ENCODE results near the gene ANAPC15.

Gene ANAPC15

DNA sequence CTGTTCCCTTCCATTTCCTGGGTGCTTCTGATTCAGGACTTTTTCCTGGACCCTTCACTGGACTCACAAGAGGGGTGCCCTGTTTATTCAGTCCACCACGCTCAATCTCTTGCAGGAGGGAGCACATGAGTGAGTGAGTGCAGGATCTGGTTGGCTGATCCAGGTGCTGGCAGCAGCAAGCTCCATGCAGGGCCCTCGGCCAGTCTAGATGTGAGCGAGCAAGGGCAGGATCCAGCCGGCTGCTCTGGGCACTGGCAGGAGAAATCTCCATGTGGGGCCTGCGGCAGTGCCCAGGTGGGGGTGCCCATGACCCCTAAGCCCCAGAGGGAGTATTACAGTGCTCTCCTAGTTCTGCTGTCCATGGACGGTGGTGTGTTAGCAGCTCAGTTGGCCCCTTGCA lies 11.6 kb upstream of the ANAPC15 start:
- no peak for DNase-seq

DNA sequence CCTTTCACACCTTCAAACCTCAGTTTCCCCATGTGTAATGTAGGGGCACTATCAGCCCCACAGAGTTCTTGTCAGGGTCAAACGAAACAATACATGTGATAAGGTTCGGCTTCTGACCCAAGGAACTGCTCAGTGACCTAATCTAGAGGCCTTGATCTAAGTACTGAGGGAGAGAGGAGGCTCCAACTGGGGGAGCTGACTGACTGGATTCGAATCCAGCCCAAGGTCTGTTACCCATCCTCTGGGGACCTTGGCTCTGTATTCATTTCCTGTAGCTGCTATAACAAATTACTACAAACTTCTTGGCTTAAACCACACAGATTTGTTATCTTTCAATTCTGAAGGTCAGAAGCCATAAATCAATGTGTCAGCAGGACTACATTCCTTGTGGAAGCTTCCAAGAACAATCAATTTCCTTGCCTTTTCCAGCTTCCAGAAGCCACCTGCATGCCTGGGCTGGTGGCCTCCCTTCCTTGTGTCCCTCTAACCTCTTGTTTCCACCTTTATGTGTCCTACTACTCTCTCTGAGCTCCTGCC lies 10.7 kb upstream of the ANAPC15 start:
- no peak for DNase-seq

DNA sequence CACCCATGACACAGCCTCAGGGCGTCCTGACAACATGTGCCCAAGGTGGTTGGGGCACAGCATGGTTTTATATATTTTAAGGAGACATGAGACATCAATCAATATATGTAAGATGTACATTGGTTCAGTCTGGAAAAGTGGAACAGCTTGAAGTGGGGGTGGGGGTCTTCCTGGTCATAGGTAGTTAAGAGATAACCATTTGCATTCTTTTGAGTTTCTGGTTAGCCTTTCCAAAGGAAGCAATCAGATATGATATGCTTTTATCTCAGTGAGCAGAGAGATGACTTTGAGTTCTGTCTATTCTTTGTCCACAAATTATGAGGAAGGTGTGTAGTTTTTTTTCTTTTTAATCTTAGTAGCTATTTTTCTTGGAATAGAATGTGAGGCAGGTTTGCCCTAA lies 10.1 kb upstream of the ANAPC15 start:
- DNase-seq: no peak

DNA sequence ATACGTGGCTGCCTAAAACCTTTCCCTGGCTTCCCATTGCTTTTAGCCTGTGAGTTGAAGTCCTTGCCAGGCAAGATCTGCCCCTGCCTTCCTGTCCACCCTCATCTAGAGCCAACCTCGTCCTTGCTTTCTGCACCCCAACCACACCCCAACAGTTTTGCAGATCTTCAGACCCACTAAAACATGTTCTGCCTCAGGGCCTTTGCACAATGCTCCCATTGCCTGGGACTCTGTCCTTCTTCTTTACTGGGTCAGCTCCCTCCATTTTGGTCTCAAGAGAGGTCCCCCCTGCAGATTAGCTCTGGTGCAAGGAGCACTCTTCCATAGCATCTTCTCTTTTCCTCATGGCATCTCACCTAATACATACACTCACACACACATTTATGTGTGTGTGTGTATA lies 8.4 kb upstream of the ANAPC15 start:
- no peak for DNase-seq

DNA sequence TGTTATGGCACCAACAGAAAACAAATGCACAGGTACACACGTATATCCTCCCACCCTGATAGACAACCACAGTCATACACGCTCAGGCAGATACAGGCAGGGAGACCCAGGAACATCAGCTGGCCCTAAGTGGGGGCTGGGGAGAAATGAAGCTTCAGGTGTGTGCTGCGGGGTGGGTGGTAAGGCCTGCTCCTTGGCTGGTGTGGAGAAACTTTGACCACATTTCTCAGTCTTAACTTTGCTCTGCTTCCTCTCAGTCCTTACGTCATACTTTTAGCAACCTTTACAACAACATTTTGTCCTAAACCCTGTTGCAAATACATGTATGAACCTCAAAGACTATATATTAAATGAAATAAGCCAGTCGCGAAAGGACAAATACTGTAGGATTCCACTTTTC lies 6.7 kb upstream of the ANAPC15 start:
- DNase-seq: no peak

DNA sequence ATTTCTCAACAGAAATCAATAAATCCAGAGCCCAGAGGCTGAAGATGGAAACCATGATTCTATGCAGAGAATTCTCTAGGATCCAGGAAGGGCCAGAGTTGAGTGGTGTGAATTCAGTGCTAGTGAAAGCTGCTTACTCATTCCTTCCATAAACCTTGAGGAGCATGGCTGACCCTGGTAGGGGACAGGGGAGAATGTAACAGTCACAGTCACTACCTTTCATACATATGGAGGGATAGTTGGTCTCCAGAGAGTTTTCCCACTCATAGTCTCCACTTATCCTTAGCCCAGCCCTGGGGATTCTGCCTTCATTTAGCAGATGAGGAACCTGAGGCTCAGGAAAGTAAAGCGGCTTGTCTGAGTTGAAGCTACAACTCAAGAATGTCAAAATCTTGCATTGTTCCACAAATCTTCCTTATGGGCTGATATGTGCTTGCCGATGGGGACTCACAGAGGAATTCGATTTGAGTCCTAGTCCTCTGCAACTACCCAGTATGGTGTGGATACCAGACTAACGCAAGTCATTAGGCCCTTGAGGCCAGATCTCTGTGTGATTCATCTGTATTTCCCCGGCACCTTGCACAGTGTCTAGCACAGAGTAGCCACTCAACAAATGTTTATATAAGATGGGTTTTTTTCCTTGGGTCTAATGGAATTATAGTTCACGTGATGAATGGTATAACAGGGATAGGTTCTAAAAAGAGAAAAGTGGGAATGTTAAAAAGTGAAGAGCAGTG lies 3.7 kb upstream of the ANAPC15 start:
- DNase-seq: no peak

DNA sequence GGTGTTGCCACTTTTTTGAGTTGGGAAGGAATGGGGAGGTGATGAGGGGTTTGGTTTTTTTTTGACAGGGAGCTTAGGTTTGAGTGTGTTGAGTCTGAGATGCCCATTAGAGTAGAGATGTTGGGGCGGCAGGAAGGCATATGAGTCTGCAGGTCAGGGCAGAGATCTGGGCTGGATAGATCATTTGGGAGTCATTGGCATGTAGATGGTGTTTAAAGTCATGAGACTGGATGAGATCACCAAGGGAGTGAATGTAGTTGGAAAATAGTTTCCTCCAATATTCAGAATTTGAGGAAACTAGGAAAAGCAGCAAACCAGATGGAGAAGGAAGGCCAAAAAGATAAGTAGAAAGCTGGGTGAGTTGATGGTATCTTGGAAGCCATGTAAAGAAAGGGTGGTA lies 2.1 kb upstream of the ANAPC15 start:
- no peak for DNase-seq

DNA sequence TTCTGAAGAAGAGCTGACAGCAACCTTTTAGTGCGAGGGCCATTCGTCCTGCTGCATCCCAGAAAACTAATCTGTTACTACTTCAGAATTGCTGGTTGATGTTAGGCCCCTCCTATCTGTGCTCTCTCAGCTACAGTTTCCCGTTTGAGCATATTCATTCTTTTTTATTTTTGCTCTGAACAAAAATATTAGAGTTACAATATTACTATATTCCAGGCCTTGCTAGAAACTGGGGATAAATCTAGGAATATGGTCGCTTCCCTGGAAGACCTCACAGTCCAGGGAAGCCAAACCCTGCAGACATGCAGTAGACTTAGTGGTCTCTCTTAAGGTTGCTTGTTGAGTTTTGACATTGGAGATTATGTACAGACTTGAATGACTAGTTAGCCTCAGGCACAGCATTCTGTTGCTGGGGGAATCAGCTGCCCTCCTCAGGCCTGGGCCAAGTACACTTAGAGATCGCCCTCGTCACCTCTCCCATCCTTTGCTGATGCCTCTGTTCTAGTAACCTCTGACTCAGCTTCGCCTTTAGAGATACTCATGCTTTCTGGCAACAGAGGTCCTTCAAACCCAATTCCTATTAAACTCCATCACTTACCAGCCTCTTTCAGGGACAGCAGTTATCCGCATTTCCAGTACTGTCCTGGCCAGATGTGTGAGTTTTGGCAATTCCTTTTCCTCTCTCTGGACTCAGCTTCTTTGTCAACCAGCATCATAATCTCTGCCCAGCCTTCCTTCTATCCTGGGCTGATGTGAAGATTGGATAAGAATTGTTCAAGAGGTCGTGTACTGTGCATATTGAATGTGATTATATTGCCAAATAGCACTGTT lies 698 bp upstream of the ANAPC15 start:
- DNase-seq: no peak

DNA sequence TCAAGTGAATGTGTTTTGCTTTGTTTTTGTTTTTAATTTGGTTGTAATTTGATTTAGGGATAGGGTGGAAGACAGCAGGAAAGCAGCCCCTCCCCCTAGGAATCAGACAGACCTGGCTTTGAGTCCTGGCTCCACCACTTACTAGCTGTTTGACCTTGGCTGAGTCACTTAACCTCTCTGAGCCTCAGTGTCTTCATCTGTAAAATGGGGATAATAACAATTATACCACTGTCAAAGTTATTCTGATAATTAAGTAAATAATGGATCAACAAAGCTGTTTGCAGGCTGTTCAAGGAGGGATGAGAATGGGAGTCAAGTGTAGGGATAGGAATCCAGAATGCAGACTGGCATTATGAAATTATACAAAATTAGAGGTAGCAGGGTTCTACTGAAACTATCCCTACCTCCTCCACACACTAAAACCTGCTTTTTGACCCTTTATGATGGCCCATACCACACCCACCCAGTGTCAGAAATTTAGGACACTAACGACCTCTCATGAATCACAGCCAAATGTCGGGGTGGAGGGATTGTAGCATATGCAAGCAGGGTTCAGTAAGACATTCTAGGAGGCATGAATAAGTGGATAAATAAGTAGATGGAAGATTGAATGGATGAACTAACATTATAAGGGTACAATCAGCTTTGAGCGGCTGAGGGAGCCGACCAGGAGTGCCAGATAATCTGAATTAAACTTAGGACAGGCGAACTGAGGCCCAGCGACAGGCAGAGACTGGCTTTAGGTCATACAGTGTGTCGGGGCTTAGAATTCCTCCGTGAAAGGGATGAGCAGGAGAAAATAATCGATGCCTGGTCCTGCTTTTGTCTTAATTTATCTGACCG lies 974 bp downstream of the ANAPC15 start:
- no peak for DNase-seq

DNA sequence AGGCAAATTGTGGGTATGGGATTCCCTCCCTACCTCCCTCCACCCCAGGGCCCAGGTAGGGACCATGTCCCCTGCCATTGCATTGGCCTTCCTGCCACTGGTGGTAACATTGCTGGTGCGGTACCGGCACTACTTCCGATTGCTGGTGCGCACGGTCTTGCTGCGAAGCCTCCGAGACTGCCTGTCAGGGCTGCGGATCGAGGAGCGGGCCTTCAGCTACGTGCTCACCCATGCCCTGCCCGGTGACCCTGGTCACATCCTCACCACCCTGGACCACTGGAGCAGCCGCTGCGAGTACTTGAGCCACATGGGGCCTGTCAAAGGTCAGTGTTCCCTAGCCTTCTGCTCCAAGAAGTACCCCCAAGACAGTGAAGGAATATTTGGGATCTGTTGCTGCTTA lies 6.6 kb downstream of the ANAPC15 start, which contains the start of gene TOMT:
TSS of gene TOMT (plus strand) at position 37 of the 400 bp plus-strand sequence. CDS start at position 65, 28 bp downstream.
- DNase-seq: no peak

DNA sequence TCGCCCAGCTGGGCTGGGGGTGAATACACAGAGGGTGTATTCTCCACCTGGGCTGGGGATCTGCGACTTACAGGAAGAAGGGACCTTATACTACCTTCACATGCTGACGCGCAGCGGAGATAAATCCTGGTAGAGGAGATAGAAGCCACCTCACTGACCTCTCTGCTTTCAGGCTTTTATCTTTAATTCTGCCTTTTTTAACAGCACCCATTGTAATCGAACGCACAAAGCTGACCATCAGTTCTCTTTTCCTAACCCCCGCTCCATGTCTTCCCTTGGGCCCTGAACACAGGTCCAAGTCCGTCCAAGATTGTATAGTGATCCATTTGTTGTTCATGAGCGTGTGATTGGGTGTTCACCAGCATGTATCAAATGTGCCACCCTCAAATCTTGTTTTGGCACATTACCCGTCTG lies 8.7 kb downstream of the ANAPC15 start:
- no peak for DNase-seq

DNA sequence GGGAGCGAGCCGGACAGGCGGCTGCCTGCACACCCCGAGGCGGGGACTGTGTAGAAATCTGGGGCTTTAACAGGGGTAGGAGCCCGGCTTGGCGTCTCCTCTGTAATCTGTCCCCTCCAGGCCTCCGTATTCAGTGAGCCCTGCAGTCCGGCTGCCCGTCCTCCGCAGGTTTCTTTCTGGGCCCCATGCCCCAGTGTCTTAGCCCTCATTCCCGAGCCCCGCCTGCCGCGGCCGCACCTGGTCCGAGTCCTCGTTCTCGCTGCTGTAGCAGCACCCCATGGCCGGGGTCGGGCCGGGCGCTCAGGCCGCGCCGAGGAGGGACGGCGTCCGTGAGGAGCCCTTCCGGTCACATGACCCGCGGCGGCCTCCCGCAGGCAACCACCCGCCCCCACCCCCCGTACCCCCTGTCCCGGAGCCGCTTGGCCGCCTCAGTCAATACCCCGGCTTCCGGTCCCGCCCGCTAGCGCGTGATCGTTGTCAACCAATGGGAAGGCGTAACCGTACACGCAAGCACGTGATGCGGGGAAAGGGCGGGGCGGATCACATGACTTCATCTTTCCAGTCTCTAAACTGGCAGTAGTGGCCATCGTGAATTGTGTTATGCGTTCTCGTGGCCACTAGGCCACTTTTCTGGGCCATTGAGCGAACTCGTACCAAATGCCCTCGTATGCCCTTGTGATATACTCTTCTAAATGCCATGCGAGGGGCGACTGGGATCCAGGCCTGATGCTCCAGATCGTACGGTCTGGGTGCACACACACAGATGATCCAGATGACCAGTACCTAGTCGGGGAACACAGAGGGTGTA lies 9.3 kb downstream of the ANAPC15 start, which contains the start of gene LAMTOR1:
TSS of gene LAMTOR1 (minus strand) at position 352 of the 808 bp plus-strand sequence. CDS start at position 279, 73 bp downstream.
- peak; percentile 96 for DNase-seq

DNA sequence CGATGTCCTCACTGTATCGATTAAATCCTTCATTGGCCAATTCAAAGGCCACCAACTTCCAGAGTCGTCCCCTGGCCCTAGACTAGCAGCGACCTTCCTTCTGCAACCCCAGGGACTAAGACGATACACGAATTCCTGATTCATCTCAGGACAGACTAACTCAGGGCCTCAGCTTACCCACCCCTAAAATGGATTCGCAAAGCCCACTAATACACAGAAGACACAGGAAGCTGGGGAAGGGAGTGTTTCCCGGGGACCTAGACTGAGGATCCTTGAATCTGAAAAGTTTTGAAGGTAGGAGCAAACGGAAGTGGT lies 9.9 kb downstream of the ANAPC15 start:
- DNase-seq: no peak

DNA sequence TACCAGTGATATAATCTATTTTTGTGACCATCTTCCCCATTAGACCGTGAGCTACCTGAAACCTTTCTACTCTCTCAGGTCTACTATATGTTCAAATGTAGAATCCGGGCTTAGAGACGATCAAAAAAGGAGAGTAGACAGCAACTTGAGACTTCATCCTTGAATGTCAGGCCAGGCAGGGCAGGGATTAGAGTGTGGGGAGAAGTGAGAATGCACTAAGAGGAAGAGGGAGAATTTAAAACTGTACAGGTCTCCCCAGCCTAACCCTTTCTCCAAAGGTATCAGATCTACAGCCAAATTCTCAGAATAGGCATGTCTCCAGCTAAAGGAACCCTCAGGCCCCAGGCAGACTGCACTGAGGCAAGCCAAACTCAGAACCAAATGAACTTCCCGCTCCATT lies 10.3 kb downstream of the ANAPC15 start:
- no peak for DNase-seq

DNA sequence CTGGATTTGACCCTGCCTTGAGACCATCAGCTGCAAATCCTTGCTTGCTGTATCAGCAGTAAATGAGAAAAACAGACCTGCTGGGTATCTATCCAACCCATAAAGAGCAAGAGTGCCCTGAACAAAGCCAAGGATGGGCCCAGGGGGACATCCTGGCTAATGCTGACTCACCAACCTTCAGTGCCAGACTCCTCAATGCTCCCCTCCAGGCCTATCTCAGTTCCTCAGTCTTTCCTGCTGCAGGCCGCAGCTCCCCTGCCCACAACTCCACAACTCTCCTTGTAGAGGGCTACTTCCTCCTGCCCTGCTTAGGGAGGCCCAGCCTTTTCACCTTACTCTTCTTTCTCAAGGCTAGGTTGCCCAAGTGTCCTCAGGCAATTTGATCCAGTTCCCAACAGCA lies 12.0 kb downstream of the ANAPC15 start:
- no peak for DNase-seq

DNA sequence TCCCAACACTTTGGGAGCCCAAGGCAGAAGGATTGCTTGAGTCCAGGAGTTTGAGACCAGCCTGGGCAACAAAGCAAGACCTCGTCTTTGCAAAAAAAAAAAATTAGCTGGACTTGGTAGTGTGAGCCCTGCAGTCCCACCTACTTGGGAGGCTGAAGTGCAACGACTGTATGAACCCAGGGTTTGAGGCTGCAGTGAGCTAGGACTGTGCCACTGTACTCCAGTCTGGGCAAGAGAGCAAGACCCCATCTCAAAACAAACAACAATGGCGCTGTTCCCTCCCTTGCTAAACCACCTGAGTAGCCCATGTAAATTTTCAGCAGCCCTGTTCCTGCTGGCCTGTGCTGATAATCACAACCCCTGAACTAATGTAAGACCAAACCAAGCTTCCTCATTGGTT lies 12.5 kb downstream of the ANAPC15 start:
- no peak for DNase-seq

DNA sequence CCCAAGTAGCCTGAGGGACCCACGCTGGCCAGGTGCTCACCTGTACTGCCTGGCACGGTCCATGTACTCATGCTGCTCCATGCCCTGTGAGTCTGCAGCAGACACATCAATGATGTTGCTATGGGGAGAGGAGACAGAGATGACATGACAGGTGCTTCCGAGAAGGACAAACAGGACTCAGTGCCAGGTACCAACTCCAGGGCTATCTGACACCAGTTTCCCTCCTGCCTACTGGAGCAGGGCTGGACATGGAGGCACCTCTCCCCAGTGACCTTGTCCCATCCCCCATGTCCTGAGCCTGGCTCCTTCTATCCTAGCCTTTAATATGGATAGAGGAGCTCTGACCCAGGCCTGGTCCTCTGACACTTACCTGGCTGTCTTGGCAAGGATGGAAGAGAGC lies 13.8 kb downstream of the ANAPC15 start:
- DNase-seq: no peak

DNA sequence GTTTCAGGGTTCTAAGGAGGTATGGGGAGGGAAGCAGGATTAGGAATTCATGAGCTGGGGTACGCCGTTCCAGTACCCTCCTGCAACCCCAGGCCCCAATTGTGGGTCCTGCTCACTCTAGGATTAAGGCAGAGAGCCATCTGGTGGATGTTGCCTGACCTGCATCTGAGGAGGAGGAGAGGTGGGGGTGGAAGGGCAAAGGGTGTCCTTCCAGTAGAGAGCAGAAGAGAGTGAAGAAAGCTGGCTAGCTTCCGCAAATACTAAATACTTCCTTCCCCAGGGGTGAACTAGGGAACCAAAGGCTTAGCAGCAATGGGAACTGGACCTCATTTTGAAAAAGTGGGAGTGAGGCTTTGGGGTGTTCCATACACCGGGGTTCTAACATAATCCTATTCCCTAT lies 21.2 kb downstream of the ANAPC15 start:
- DNase-seq: peak; percentile 46

DNA sequence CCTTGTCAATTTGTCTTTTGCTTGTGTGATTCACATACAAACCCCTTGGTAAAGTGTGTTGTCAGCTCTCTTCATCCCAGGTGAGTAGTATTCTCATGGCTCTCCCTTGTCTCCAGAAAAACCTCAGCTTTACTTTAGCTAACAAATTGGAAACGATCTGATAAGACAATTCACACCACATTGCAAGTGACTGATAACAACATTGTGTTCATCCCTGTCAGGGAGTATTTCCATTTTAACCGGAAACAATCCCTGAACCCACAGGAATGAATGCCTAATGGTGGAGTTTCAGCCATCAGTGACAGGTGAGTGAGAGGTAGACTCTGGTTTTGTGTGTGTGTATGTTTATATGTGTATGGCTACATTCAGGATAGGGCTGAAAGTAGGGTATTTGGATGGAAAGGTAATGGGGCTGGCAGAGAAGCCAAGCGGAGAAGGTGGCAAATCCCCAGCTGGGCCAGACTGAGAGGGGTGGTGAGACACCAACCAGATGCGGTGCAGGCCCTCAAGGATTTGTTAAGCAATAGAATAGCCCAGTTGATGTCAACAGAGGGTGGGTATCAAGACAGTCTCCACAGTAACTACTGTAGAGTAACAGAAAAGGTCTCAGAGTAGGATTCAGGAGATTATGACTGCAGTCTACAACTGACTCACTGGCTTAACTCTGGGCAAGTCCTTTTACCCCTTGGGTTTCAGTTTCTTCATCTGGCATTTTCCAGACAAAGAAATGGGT lies 24.3 kb downstream of the ANAPC15 start:
- DNase-seq: no peak

DNA sequence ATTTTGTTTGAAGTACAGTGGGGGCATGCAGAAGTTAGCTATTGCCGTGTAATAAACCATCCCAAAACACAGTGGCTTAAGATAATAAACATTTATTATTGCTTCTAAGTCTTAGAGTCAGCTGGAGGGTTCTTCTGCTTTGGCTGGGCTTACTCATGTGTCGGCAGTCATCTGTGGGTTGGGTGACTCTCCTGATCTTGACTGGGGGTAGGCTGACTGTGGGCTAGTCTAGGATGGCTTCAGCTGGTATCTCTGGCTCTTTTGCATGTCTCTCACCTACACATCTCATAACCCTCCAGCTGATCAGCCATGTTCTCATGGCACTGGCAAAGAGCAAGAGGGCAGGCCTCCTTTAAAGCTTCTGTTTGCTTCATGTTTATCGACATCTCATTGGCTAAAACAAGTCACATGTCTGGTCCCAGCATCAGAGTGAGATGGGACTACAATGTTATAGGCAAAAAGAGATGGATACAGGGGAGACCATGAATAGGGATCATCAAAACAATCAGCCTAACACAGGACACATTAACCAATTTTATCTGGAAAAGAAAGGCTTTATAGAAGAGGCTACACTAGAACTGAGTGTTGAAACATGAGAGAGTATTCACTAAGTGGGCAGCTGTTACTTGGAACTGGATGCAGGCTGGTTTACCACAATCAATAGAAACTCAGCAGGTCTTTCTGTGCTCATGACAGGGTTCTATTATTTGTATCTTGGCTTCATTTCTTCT lies 26.7 kb downstream of the ANAPC15 start:
- no peak for DNase-seq

DNA sequence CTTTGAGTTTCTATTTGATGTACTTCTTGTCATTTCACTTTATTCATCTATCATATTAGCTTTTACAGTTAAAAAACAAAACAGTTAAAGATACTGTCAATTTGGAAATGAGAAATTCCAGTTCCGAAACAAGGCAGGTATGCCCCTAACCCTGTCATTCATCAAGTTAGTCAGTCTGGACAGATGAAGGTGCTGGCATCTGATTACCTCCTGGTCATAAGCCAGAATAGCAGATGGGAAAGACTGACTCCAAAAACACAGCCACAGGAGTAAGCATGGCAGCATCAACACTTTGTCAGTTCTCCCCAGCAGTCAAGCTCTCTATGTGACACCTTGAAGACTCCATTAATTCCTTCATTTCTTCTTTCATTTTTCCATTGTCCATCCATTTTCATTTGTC lies 27.5 kb downstream of the ANAPC15 start:
- no peak for DNase-seq

All from activated effector memory CD4-positive, alpha-beta T cell treated with Interleukin-2 at 50 U/mL for 16 hours (primary cell).